Activated T-cell treated with anti-CD3 and anti-CD28 coated beads for 4 hours (primary cell): ENCODE measurements around the gene ACHE.
A peak's percentile ranks its signal among the peaks of the same experiment; 100 is the strongest.

ENCODE experiments used
- DNase-seq: peaks from one replicate; pipeline ENCODE4 v3.0.0-alpha.2; 2020

Gene ACHE

GRCh38 chr7:100895956-100896731 is 456 bp upstream of the ACHE start:
- DNase-seq, result no peak

GRCh38 chr7:100894860-100895700 is 608 bp downstream of the ACHE start:
- peak; percentile 50 for DNase-seq

GRCh38 chr7:100893910-100894721 is 1.6 kb downstream of the ACHE start:
- DNase-seq, result no peak

- no peak for DNase-seq
Measured at GRCh38 chr7:100893318-100893895, 2.3 kb downstream of the ACHE start.

- no peak for DNase-seq
Measured at GRCh38 chr7:100892364-100893317, 3.0 kb downstream of the ACHE start.

GRCh38 chr7:100891568-100892247 is 4.0 kb downstream of the ACHE start:
- no peak for DNase-seq

GRCh38 chr7:100890653-100891567 is 4.8 kb downstream of the ACHE start:
- no peak for DNase-seq

- no peak for DNase-seq
Measured at GRCh38 chr7:100888988-100889750, 6.5 kb downstream of the ACHE start, which contains the start of gene UFSP1. TSS of gene UFSP1 (minus strand) at chr7:100889715. CDS start at chr7:100889271, 444 bp downstream.

GRCh38 chr7:100888291-100888987 is 7.2 kb downstream of the ACHE start:
- no peak for DNase-seq

- no peak for DNase-seq
Measured at GRCh38 chr7:100887516-100888290, 8.0 kb downstream of the ACHE start.

- DNase-seq, result no peak
Measured at GRCh38 chr7:100886936-100887515, 8.7 kb downstream of the ACHE start.

- DNase-seq, result no peak
Measured at GRCh38 chr7:100886142-100886935, 9.3 kb downstream of the ACHE start.

- DNase-seq, result no peak
Measured at GRCh38 chr7:100885440-100886141, 10.1 kb downstream of the ACHE start.

- no peak for DNase-seq
Measured at GRCh38 chr7:100884736-100885439, 10.8 kb downstream of the ACHE start.
